Right ventricle myocardium superior (tissue), 1 donor: ENCODE results near the gene CTNNA2. TPM values are rescaled to one million over a fixed set of nuclear protein-coding genes. Genes with fewer than 3 reads are reported as not detected.
A peak's percentile ranks its signal among the peaks of the same experiment; 100 is the strongest.

Source experiments
- ATAC-seq: fragments of 200-7000 bp; cut with Tn5 transposase; one replicate; pipeline ENCODE4 v1.9.1; 2020; ENCODE audit warnings: mild to moderate bottlenecking; ENCODE audit not compliant: poor library complexity
- DNase-seq: peaks from one replicate; pipeline ENCODE4 v3.0.0-alpha.2; 2020
- intact Hi-C: fragments of 100-400 bp; cut with DNase I; formaldehyde crosslinking; loops from one replicate; pipeline ENCODE4 v1.11.2; 2022
- total RNA-seq: library from RNA; stranded (reverse); fragmentation: NEBNext Ultra II Directional; extraction: Animal tissue kit (Norgen Biotek cat#: 25700); gene quantifications from one replicate; pipeline ENCODE4 v1.2.1, GENCODE V29; 2021
- donor health status: DM: no; HTN: yes; CAD: no; lungs with severe emphysema.

Gene CTNNA2
- total RNA-seq, 1 donor from 2014 or later, result not detected

GRCh38 chr2:79882548-79882947, 369.7 kb downstream of the CTNNA2 start:
- DNase-seq (no peak), ATAC-seq (no peak)
- intact Hi-C loops, result no loop called here

GRCh38 chr2:79887747-79888374, 375.0 kb downstream of the CTNNA2 start:
- intact Hi-C loops, result no loop called here

GRCh38 chr2:79892123-79892522, 379.3 kb downstream of the CTNNA2 start:
- DNase-seq (no peak), ATAC-seq (no peak)
- intact Hi-C loops, result no loop called here

More at GRCh38 chr2:79887747-79888374, 375.0 kb downstream of the CTNNA2 start:
- DNase-seq (no peak), ATAC-seq (no peak)

- ATAC-seq, result no peak
- DNase-seq, result no peak
- intact Hi-C loops, result no loop called here
These were observed 386.3 kb downstream of the CTNNA2 start for GRCh38 chr2:79899196-79899595.

- ATAC-seq (no peak), DNase-seq (no peak)
- intact Hi-C loops, result no loop called here
These were observed 388.3 kb downstream of the CTNNA2 start for GRCh38 chr2:79901161-79901560.

- no peak for DNase-seq
- intact Hi-C loops, result no loop called here
- no peak for ATAC-seq
These were observed 390.6 kb downstream of the CTNNA2 start for GRCh38 chr2:79903222-79904000.

GRCh38 chr2:79906139-79906890, 393.5 kb downstream of the CTNNA2 start:
- ATAC-seq (no peak), DNase-seq (no peak)
- intact Hi-C loops, result no loop called here

GRCh38 chr2:79909521-79909920, 396.7 kb downstream of the CTNNA2 start:
- DNase-seq, result no peak
- ATAC-seq, result no peak

GRCh38 chr2:79910643-79911042, 397.8 kb downstream of the CTNNA2 start:
- DNase-seq (no peak), ATAC-seq (no peak)
- intact Hi-C loops, result no loop called here

More at GRCh38 chr2:79909521-79909920, 396.7 kb downstream of the CTNNA2 start:
- intact Hi-C loops, result no loop called here

GRCh38 chr2:79915455-79915854, 402.6 kb downstream of the CTNNA2 start:
- intact Hi-C loops, result no loop called here
- ATAC-seq, result no peak
- DNase-seq, result no peak

- intact Hi-C loops, result no loop called here
- ATAC-seq (no peak), DNase-seq (no peak)
These were observed 403.4 kb downstream of the CTNNA2 start for GRCh38 chr2:79916285-79916684.

- intact Hi-C loops, result no loop called here
- DNase-seq, result no peak
- ATAC-seq, result no peak
These were observed 407.7 kb downstream of the CTNNA2 start for GRCh38 chr2:79920512-79921076.

- DNase-seq, result no peak
- no peak for ATAC-seq
- intact Hi-C loops, result no loop called here
These were observed 416.8 kb downstream of the CTNNA2 start for GRCh38 chr2:79929624-79930023.

GRCh38 chr2:79935046-79935732, 422.3 kb downstream of the CTNNA2 start:
- DNase-seq, result no peak
- peak; percentile 51 for ATAC-seq
- intact Hi-C loops, result no loop called here

- intact Hi-C loops, result no loop called here
- ATAC-seq (peak; percentile 93), DNase-seq (no peak)
These were observed 423.2 kb downstream of the CTNNA2 start for GRCh38 chr2:79935771-79936657.

GRCh38 chr2:79936715-79937114, 423.9 kb downstream of the CTNNA2 start:
- intact Hi-C loops, result no loop called here
- ATAC-seq (no peak), DNase-seq (no peak)

GRCh38 chr2:79938648-79939047, 425.8 kb downstream of the CTNNA2 start:
- DNase-seq (no peak), ATAC-seq (no peak)
- intact Hi-C loops, result no loop called here

- ATAC-seq, result no peak
These were observed 427.5 kb downstream of the CTNNA2 start for GRCh38 chr2:79940364-79940763.

More at GRCh38 chr2:79940364-79940763, 427.5 kb downstream of the CTNNA2 start:
- no peak for DNase-seq
- intact Hi-C loops, result no loop called here
